Measurements from ENCODE around the gene GLUD2. TPM values are rescaled to one million over a fixed set of nuclear protein-coding genes. Genes with fewer than 3 reads are reported as not detected.

GLUD2 gene
- total RNA-seq, 1 experiment from 2014 or later: 1.0 TPM

- Histone ChIP-seq H3K23ac (ENCODE audit: insufficient read length, low read depth, low read length) (no peak overlapping the region), H2BK20ac (ENCODE audit: low read depth, low read length, poor library complexity, severe bottlenecking) (no peak overlapping the region), H3K27ac (ENCODE audit: insufficient read length, low read depth, low read length) (no peak overlapping the region), H3K27me3 (ENCODE audit: insufficient read depth, low read length) (no peaks in the 10 kb centered on the region), H4K8ac (replicated peaks; ENCODE audit: insufficient read length, low read depth, low read length) (no peak overlapping the region), H3K79me2 (ENCODE audit: insufficient read depth, low read length) (no peaks in the 10 kb centered on the region), H2AK5ac (ENCODE audit: insufficient read length, low read length) (no peak overlapping the region), H2BK12ac (ENCODE audit: insufficient read length, low read depth, low read length) (no peak overlapping the region), H3K9ac (ENCODE audit: extremely low read depth, insufficient read length, low read length) (no peak overlapping the region), H3K9me3 (ENCODE audit: control insufficient read depth, low read depth, low read length) (peaks cover 25% of the 10 kb centered on the region), H3T11ph (ENCODE audit: low read length) (no peak overlapping the region), H3K14ac (ENCODE audit: insufficient read depth, low read length) (no peak overlapping the region), H2BK15ac (ENCODE audit: low read depth, low read length) (no peak overlapping the region), H3K23me2 (ENCODE audit: insufficient read length, low read depth, low read length, poor library complexity, severe bottlenecking) (no peaks in the 10 kb centered on the region), H3K4me2 (ENCODE audit: insufficient read depth, insufficient read length, low read length) (no peak overlapping the region), H2BK120ac (ENCODE audit: low read depth, low read length, poor library complexity, severe bottlenecking) (no peak overlapping the region), H3K79me1 (ENCODE audit: insufficient read depth, low read depth, low read length, poor library complexity, severe bottlenecking) (no peaks in the 10 kb centered on the region), H2AFZ (ENCODE audit: low read length) (no peak overlapping the region), H3K18ac (ENCODE audit: insufficient read length, low read depth, low read length) (no peak overlapping the region), H4K91ac (ENCODE audit: insufficient read length, low read depth, low read length) (no peak overlapping the region), H2BK5ac (ENCODE audit: insufficient read length, low read length) (no peak overlapping the region), H3K4ac (ENCODE audit: low read depth, low read length) (no peak overlapping the region), H4K5ac (ENCODE audit: insufficient read length, low read depth, low read length) (no peak overlapping the region), H4K20me1 (ENCODE audit: control insufficient read depth, insufficient read depth, insufficient read length) (no peaks in the 10 kb centered on the region), H3K4me1 (ENCODE audit: insufficient read depth, low read length) (no peaks in the 10 kb centered on the region), H3K56ac (ENCODE audit: insufficient read length, low read depth, low read length) (no peak overlapping the region)
- H3K36me3 Mint-ChIP-seq (ENCODE audit: insufficient read depth in 1 of 3, low read depth in 3 of 3): peaks cover 0 to 2% (median 0%) of the 10 kb centered on the region in 3 experiments; a peak in 2 of 7 replicates
- no peak overlapping the region for H3K27ac Mint-ChIP-seq
- H3K4me3 Mint-ChIP-seq: no peak overlapping the region
- no CpG with 5 or more reads among the region's 2 CpGs for WGBS (ENCODE audit: extremely low coverage, insufficient read length, low lambda C conversion rate)
- no peaks in the 10 kb centered on the region for H3K4me1 Mint-ChIP-seq
- H3K9me3 Mint-ChIP-seq: peaks cover 44 to 47% of the 10 kb centered on the region in 2 experiments
- no peak for DNase-seq
- peaks cover 8% of the 10 kb centered on the region for H3K27me3 Mint-ChIP-seq (ENCODE audit: low read depth)
- no peak for TF ChIP-seq CTCF (conservative IDR thresholded peaks at IDR 0.05)
Measured at GRCh38 chrX:121014826-121015225, 32.6 kb upstream of the GLUD2 start.

Data from H9 (cell line).